Ammon's horn (tissue), 1 donor: ENCODE measurements around the gene ZGPAT.
"Not testable (repeated sequence)": the region's sequence is repeated elsewhere in the genome, so short reads cannot be mapped to it uniquely, and the experiment has no call there.

Experiments
- DNase-seq: peaks from one replicate; pipeline ENCODE4 v3.0.0-alpha.2; 2016; ENCODE audit warnings: low spot score

The ZGPAT gene

GRCh38 chr20:63707558-63708300 lies at the start of gene ZGPAT, which contains the start of gene ARFRP1:
ZGPAT (plus strand) TSS chr20:63708039; CDS start chr20:63708581, 542 bp downstream.
ARFRP1 (minus strand) TSS chr20:63707976; CDS start chr20:63707091, 885 bp downstream.
- peak; percentile 88 for DNase-seq

- no peak for DNase-seq
Observed at GRCh38 chr20:63658749-63659187, 49.1 kb upstream of the ZGPAT start.

GRCh38 chr20:63659370-63659769 lies 48.5 kb upstream of the ZGPAT start:
- DNase-seq, result no peak

GRCh38 chr20:63660174-63660573 lies 47.7 kb upstream of the ZGPAT start:
- DNase-seq, result not testable (repeated sequence)

GRCh38 chr20:63660622-63661021 lies 47.2 kb upstream of the ZGPAT start:
- DNase-seq, result no peak

GRCh38 chr20:63661108-63661507 lies 46.7 kb upstream of the ZGPAT start:
- DNase-seq, result no peak

GRCh38 chr20:63661959-63662812 lies 45.7 kb upstream of the ZGPAT start:
- DNase-seq, result no peak

- DNase-seq, result no peak
Observed at GRCh38 chr20:63662813-63663189, 45.0 kb upstream of the ZGPAT start.

GRCh38 chr20:63663332-63664066 lies 44.3 kb upstream of the ZGPAT start:
- DNase-seq, result no peak

- DNase-seq, result no peak
Observed at GRCh38 chr20:63664143-63664851, 43.5 kb upstream of the ZGPAT start.

GRCh38 chr20:63664861-63665594 lies 42.8 kb upstream of the ZGPAT start:
- peak; percentile 80 for DNase-seq

- no peak for DNase-seq
Observed at GRCh38 chr20:63665708-63666107, 42.1 kb upstream of the ZGPAT start.

- DNase-seq, result no peak
Observed at GRCh38 chr20:63667858-63668257, 40.0 kb upstream of the ZGPAT start.

GRCh38 chr20:63668351-63668750 lies 39.5 kb upstream of the ZGPAT start:
- DNase-seq, result no peak

- not testable (repeated sequence) for DNase-seq
Observed at GRCh38 chr20:63671695-63672094, 36.1 kb upstream of the ZGPAT start.

GRCh38 chr20:63672666-63673065 lies 35.2 kb upstream of the ZGPAT start:
- DNase-seq, result no peak

- DNase-seq, result no peak
Observed at GRCh38 chr20:63673951-63674350, 33.9 kb upstream of the ZGPAT start.

GRCh38 chr20:63675681-63676368 lies 32.0 kb upstream of the ZGPAT start:
- no peak for DNase-seq

- DNase-seq, result no peak
Observed at GRCh38 chr20:63678071-63678470, 29.8 kb upstream of the ZGPAT start.
